H1 (cell line): ENCODE data around the gene ACTR3C. TPM values are rescaled to one million over a fixed set of nuclear protein-coding genes. Genes with fewer than 3 reads are reported as not detected.

ENCODE experiments used
- CTCF ChIA-PET: fragments of 300-600 bp; sonication (Branson Sonifier 250); formaldehyde crosslinking; loops from one replicate; lab custom pipeline; 2021; ENCODE audit not compliant: partially characterized antibody; lab: Charles Lee
- POLR2A ChIA-PET: fragments of 300-600 bp; sonication (Branson Sonifier 250); formaldehyde crosslinking; loops from one replicate; lab custom pipeline; 2021; ENCODE audit warnings: inconsistent platforms; ENCODE audit not compliant: partially characterized antibody; lab: Charles Lee
- DNase-seq, 2 experiments: peaks; one replicate each; pipeline versions ENCODE4 v3.0.0 to v3.0.0-alpha.2; 2010 to 2022; ENCODE audit warnings: low spot score in 2 of 2, low read depth in 1 of 2, mixed read lengths in 1 of 2
- FAIRE-seq: peaks from 2 replicates; lab custom pipeline; 2011; peaks lifted over from hg19 to GRCh38; lab: Jason Lieb, UNC
- H2AFZ ChIP-seq: 2 replicates; pipeline ENCODE4 v1.8.1; 2012; ENCODE audit warnings: low read length, inconsistent platforms
- H2AK5ac ChIP-seq: 2 replicates; pipeline ENCODE4 v1.6.1; 2013; ENCODE audit warnings: low read depth, low read length
- H2BK120ac ChIP-seq: replicated peaks from 2 replicates; pipeline ENCODE3; 2013; ENCODE audit warnings: low read depth, low read length, inconsistent platforms
- H2BK12ac ChIP-seq: 2 replicates; pipeline ENCODE4 v1.6.1; 2013; ENCODE audit warnings: low read depth, low read length
- H2BK15ac ChIP-seq: 2 replicates; pipeline ENCODE4 v1.6.1; 2013; ENCODE audit warnings: low read length
- H2BK20ac ChIP-seq: 2 replicates; pipeline ENCODE4 v1.6.1; 2013; ENCODE audit warnings: low read length
- H2BK5ac ChIP-seq: 2 replicates; pipeline ENCODE4 v1.6.1; 2013; ENCODE audit warnings: low read depth, low read length
- H3K14ac ChIP-seq: 2 replicates; pipeline ENCODE4 v1.6.1; 2013; ENCODE audit warnings: inconsistent platforms; ENCODE audit not compliant: insufficient read length
- H3K18ac ChIP-seq: 2 replicates; pipeline ENCODE4 v1.6.1; 2013; ENCODE audit warnings: low read length; ENCODE audit errors: extremely low read depth
- H3K23ac ChIP-seq: 2 replicates; pipeline ENCODE4 v1.6.1; 2013; ENCODE audit warnings: inconsistent platforms; ENCODE audit not compliant: insufficient read length
- H3K23me2 ChIP-seq: 2 replicates; pipeline ENCODE4 v1.6.1; 2013; ENCODE audit warnings: low read depth, low read length
- H3K27ac ChIP-seq: 2 replicates; pipeline ENCODE4 v1.6.1; 2011; ENCODE audit warnings: low read depth, low read length, inconsistent platforms
- H3K27me3 ChIP-seq, 4 experiments: replicated peaks in 1 of 4; 1 replicate in 1 of 4; 2 replicates in 3 of 4; pipeline versions ENCODE4 v1.6.1 to v1.8.1; 2011 to 2013; ENCODE audit warnings: low read length in 3 of 4, mild to moderate bottlenecking in 3 of 4, inconsistent platforms in 2 of 4, mixed read lengths in 2 of 4, moderate library complexity in 1 of 4; ENCODE audit not compliant: control insufficient read depth in 3 of 4, insufficient read depth in 3 of 4; ENCODE audit errors: extremely low read depth in 1 of 4
- H3K36me3 ChIP-seq, 4 experiments: 2 replicates each; pipeline versions ENCODE4 v1.6.1 to v1.8.1; 2011 to 2013; ENCODE audit warnings: mild to moderate bottlenecking in 4 of 4, low read length in 3 of 4, moderate library complexity in 2 of 4, control low read depth in 1 of 4, inconsistent platforms in 1 of 4; ENCODE audit not compliant: insufficient read depth in 4 of 4, control insufficient read depth in 2 of 4
- H3K4ac ChIP-seq: replicated peaks from 2 replicates; pipeline ENCODE3; 2013; ENCODE audit warnings: low read length, low read depth, mixed read lengths, inconsistent platforms; ENCODE audit not compliant: insufficient read length
- H3K4me1 ChIP-seq, 4 experiments: replicated peaks in 1 of 4; 1 replicate in 1 of 4; 2 replicates in 3 of 4; pipeline versions ENCODE4 v1.6.1 to v1.8.1; 2011 to 2013; ENCODE audit warnings: low read length in 3 of 4, inconsistent platforms in 2 of 4, mixed read lengths in 1 of 4; ENCODE audit not compliant: insufficient read depth in 4 of 4, control insufficient read depth in 3 of 4
- H3K4me2 ChIP-seq, 2 experiments: 2 replicates each; pipeline versions ENCODE4 v1.6.1 to v1.8.1; 2011 to 2013; ENCODE audit warnings: low read depth in 2 of 2, low read length in 2 of 2, control low read depth in 1 of 2, inconsistent platforms in 1 of 2, mild to moderate bottlenecking in 1 of 2; ENCODE audit not compliant: insufficient read depth in 1 of 2
- H3K4me3 ChIP-seq, 4 experiments: fragments of 200-600, 300-600 bp in 1 of 4; sonication (generic), shearing (Covaris generic), sonication (Bioruptor Twin) in 1 of 4; 2 replicates each; pipeline versions ENCODE4 v1.5.1 to v1.8.1; 2011 to 2016; ENCODE audit warnings: low read length in 4 of 4, low read depth in 3 of 4, control low read depth in 2 of 4, inconsistent platforms in 2 of 4, mild to moderate bottlenecking in 2 of 4, mixed read lengths in 1 of 4, moderate library complexity in 1 of 4; ENCODE audit not compliant: insufficient read depth in 2 of 4; ENCODE audit errors: extremely low read depth in 1 of 4
- H3K56ac ChIP-seq: replicated peaks from 2 replicates; pipeline ENCODE3; 2013; ENCODE audit warnings: low read depth, mild to moderate bottlenecking, mixed read lengths, low read length, inconsistent platforms; ENCODE audit not compliant: insufficient read length
- H3K79me1 ChIP-seq: 2 replicates; pipeline ENCODE4 v1.6.1; 2013; ENCODE audit warnings: low read depth, low read length, control low read depth
- H3K79me2 ChIP-seq, 2 experiments: 2 replicates each; pipeline versions ENCODE4 v1.6.1 to v1.8.1; 2012 to 2013; ENCODE audit warnings: low read length in 2 of 2, mild to moderate bottlenecking in 2 of 2, inconsistent platforms in 1 of 2; ENCODE audit not compliant: insufficient read depth in 2 of 2, control insufficient read depth in 1 of 2
- H3K9ac ChIP-seq, 4 experiments: replicated peaks in 1 of 4; 1 replicate in 1 of 4; 2 replicates in 3 of 4; pipeline versions ENCODE4 v1.6.1 to v1.8.1; 2011 to 2013; ENCODE audit warnings: low read depth in 3 of 4, low read length in 3 of 4, control low read depth in 2 of 4, mild to moderate bottlenecking in 2 of 4, moderate library complexity in 2 of 4, inconsistent platforms in 1 of 4; ENCODE audit errors: extremely low read depth in 1 of 4
- H3K9me3 ChIP-seq, 2 experiments: 2 replicates each; pipeline versions ENCODE4 v1.6.1 to v1.8.1; 2012 to 2013; ENCODE audit warnings: mild to moderate bottlenecking in 2 of 2, moderate library complexity in 2 of 2, control low read depth in 1 of 2, inconsistent platforms in 1 of 2, low read depth in 1 of 2, low read length in 1 of 2, mixed read lengths in 1 of 2; ENCODE audit not compliant: insufficient read depth in 2 of 2
- H4K20me1 ChIP-seq, 2 experiments: replicated peaks in 1 of 2; 2 replicates each; pipeline versions ENCODE3 to v1.8.1; 2011 to 2013; ENCODE audit warnings: inconsistent platforms in 2 of 2, low read length in 2 of 2, mild to moderate bottlenecking in 1 of 2; ENCODE audit not compliant: insufficient read depth in 2 of 2, control insufficient read depth in 1 of 2
- H4K5ac ChIP-seq: 2 replicates; pipeline ENCODE4 v1.6.1; 2013; ENCODE audit warnings: low read length, low read depth, mixed read lengths, inconsistent platforms; ENCODE audit not compliant: insufficient read length
- H4K8ac ChIP-seq: 2 replicates; pipeline ENCODE4 v1.8.0; 2013; ENCODE audit warnings: mild to moderate bottlenecking, moderate library complexity, low read length, inconsistent platforms; ENCODE audit not compliant: insufficient read depth; ENCODE audit errors: extremely low read depth
- H4K91ac ChIP-seq: replicated peaks from 2 replicates; pipeline ENCODE3; 2013; ENCODE audit warnings: low read length, mixed read lengths, inconsistent platforms; ENCODE audit not compliant: insufficient read length
- POLR2AphosphoS5 ChIP-seq: IDR thresholded peaks from 2 replicates; pipeline ENCODE4 v1.6.1; 2011; ENCODE audit warnings: low read depth, low read length
- WGBS, 2 experiments: shearing (Covaris generic) in 1 of 2; methylation state at CpG; one replicate each; pipeline versions ENCODE4 v1.1.6 to v1.1.7; 2013 to 2015; ENCODE audit warnings: low lambda C conversion rate in 2 of 2, mixed read lengths in 2 of 2, inconsistent platforms in 1 of 2, low coverage in 1 of 2, missing lambda C conversion rate in 1 of 2; ENCODE audit not compliant: insufficient replicate concordance in 2 of 2, insufficient coverage in 1 of 2, insufficient read length in 1 of 2; ENCODE audit errors: extremely low coverage in 1 of 2, missing lambda C conversion rate in 1 of 2; 5-methylcytosine and 5-hydroxymethylcytosine counted together
- polyA plus RNA-seq, 7 experiments: library from polyadenylated mRNA; depleted of rRNA in 3 of 7; stranded (reverse) in 5 of 7; unstranded in 2 of 7; fragments of >200 nt in 5 of 7; fragments of 200-250 nt in 2 of 7; gene quantifications; 1 replicate in 5 of 7; 2 replicates in 1 of 7; 4 replicates in 1 of 7; pipeline versions ENCODE4 v1.2.1 to v1.2.3, GENCODE V29; 2011 to 2013; ENCODE audit warnings: missing spikeins in 2 of 7, mixed read lengths in 2 of 7
- total RNA-seq: library from RNA; stranded (reverse); fragmentation: NEBNext Ultra II Directional; extraction: Animal tissue kit (Norgen Biotek cat#: 25700); gene quantifications from 2 replicates; pipeline ENCODE4 v1.2.1, GENCODE V29; 2021
- TF ChIP-seq, protein P1 (sequence below): IDR thresholded peaks from 2 replicates; pipeline ENCODE4 v1.6.1; 2012; ENCODE audit warnings: inconsistent platforms

ACTR3C gene
- total and polyA plus RNA-seq, 2 of the 8 experiments (the other 6 are each of a cell fraction or from before 2014, with no cell fraction given) = 1.5 TPM; not detected in 1

DNA sequence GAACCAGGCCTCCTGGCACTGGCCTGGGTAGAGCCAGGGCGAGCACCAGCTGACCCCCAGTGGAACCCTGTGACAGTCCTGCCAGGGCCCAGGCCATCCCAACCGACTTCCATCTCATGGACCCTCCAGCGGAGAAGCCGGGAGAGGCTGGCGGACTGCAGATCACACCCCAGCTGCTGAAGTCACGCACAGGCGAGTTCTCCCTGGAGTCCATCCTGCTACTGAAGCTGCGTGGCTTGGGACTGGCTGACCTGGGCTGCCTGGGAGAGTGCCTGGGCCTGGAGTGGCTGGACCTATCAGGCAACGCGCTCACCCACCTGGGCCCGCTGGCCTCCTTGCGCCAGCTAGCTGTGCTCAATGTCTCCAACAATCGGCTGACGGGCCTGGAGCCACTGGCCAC is 13.4 kb upstream of the ACTR3C start:
- Histone ChIP-seq H3K79me1 (peaks cover 6% of the 10 kb centered on the region), H2BK120ac (no peak overlapping the region), H4K91ac (no peak overlapping the region), H3K27me3 (peaks cover 0 to 3% (median 2%) of the 10 kb centered on the region in 4 experiments; a peak in 4 of 7 replicates), H3K4ac (no peak overlapping the region), H4K5ac (no peak overlapping the region), H3K36me3 (peaks cover 2 to 25% (median 7%) of the 10 kb centered on the region in 4 experiments; a peak in 6 of 8 replicates), H3K56ac (no peak overlapping the region), H3K27ac (no peak overlapping the region), H3K9me3 (no peaks in the 10 kb centered on the region), H3K23ac (no peak overlapping the region), H3K18ac (peak overlapping the region; percentile 19; the same call in 1 of the 2 replicates), H4K20me1 (peaks cover 9 to 18% of the 10 kb centered on the region in 2 experiments), H2BK5ac (0 out of 2 replicates have a peak overlapping the region, but pooled peaks have one; percentile 54), H3K4me2 (no peak overlapping the region), H3K9ac (peak overlapping the region in 1 of 4 experiments; percentile 16; a peak in 2 of 7 replicates), H3K4me1 (peaks cover 11 to 63% (median 33%) of the 10 kb centered on the region in 4 experiments), H4K8ac (0 out of 2 replicates have a peak overlapping the region, but pooled peaks have one; percentile 0), H3K4me3 (no peak overlapping the region), H3K23me2 (peaks cover 17% of the 10 kb centered on the region), H3K79me2 (peaks cover 0 to 17% of the 10 kb centered on the region in 2 experiments; a peak in 2 of 4 replicates), H2AK5ac (peak overlapping the region; percentile 99), H2BK12ac (peak overlapping the region; percentile 52), H2BK20ac (no peak overlapping the region), H2BK15ac (no peak overlapping the region), H2AFZ (no peak overlapping the region), H3K14ac (no peak overlapping the region)
- 87% methylated on average over 14 of the region's 14 CpGs; no CpG with 5 or more reads in 1 of the 2 experiments for WGBS, 2 experiments
- FAIRE-seq (no peak), DNase-seq (no peak)
- POLR2A ChIA-PET = interaction anchor here (0.6 to 7.6 kb wide), 11 partner anchors 9 to 78 kb away, joined by 3 to 76 read pairs (median 4); partner anchors contain the start of gene REPIN1
- 0 out of 2 replicates have a peak, but pooled peaks have one; percentile 2 for TF ChIP-seq POLR2AphosphoS5
- TF ChIP-seq, protein P1, sequence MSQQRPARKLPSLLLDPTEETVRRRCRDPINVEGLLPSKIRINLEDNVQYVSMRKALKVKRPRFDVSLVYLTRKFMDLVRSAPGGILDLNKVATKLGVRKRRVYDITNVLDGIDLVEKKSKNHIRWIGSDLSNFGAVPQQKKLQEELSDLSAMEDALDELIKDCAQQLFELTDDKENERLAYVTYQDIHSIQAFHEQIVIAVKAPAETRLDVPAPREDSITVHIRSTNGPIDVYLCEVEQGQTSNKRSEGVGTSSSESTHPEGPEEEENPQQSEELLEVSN = no peak
- CTCF ChIA-PET = interaction anchor here (0.7 to 2.2 kb wide), 9 partner anchors 10 to 47 kb away, joined by 3 to 8 read pairs (median 4); no protein-coding TSS in a partner anchor
